LNCaP clone FGC (cell line): ENCODE measurements around the gene NTF4.
"Not testable (repeated sequence)": the region's sequence is repeated elsewhere in the genome, so short reads cannot be mapped to it uniquely, and the experiment has no call there.

ENCODE experiments used
- DNase-seq: peaks from one replicate; pipeline ENCODE4 v3.0.0-alpha.2; 2011; ENCODE audit warnings: low read depth
- H3K4me3 ChIP-seq: 2 replicates; pipeline ENCODE4 v1.5.1; 2011; ENCODE audit warnings: mild to moderate bottlenecking, low read depth, low read length, control low read depth
- CTCF ChIP-seq: IDR thresholded peaks from 2 replicates; pipeline ENCODE4 v1.5.1; 2012; ENCODE audit warnings: mild to moderate bottlenecking; ENCODE audit not compliant: control insufficient read depth, insufficient read depth; ENCODE audit errors: extremely low read depth

The NTF4 gene

DNA sequence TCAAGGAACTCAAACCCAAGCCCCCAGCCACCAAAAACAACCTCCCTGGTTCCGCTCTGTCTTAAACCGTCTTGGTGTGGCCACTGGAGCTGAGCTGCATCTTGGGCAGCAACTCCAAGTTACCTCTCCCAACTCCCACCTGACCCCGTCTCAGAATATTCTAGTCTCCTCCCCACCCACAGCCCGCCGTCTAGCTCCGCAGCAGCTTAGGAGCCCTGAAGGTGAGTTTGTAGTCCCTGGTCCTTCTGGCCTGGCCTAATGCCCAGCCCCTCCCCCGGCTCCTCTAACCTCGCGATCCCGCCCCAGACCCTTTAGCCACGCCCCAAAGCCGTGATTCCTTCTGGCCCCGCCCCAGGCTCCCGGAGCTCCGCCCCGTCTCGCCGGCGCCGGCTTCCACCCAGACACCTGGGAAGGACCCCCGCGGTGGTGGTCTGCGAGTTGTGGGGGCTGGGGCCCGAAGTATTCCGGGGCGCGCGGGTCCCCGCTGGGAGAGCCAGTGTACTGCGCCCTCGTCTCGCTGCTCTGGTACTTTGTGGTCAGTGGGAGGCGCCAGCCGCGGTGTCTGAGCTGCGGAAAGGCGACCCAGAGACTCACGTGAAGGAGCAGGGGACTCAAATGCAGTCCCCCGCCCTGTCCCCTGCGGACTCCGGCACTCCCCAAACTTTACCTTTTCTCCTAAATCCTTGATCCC is 45.2 kb downstream of the NTF4 start:
- no peak for DNase-seq
- peak overlapping the region; percentile 41 for H3K4me3 ChIP-seq
- 0 out of 2 replicates have a peak, but pooled peaks have one; percentile 1 for TF ChIP-seq CTCF

DNA sequence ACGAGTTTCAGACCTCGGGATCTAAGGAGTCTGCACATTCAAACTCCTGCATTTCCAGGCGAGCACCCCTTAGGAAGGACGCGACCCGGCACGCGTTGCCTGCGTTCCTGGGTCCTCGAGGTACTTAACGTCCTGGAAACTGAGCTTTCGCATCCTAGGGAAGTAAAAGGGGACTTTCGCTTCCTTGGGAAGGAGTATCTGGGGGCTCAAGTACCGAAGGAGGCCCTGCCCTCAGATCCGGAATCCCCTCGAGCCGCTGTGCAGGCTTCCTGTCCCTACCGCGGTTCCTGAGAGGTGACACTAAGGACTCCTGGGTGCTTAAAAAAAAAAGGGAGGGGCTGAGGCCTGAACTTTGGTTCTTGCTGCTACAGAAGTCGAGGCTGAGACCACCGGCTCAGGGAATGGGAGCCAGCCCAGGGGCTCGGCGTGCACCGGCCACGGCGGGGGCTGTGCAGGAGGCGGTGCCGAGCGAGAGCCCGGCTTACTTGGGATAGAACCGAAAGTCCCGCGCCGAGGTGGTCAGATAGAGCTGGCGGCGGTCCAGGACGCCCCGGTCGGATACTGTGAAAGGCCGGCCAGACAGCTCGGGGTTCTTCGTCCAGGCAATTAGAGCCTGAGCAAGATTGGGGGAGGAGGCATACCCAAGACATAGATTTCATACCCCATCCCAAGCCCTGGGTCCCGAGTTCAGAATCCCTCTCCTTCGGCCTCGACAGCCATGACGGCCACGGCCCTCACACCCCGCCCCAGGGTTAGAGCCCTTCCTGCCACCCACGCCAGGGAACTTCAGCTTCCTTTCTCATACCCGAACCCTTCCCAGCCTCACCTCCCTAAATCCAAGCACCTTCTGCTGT is 46.0 kb downstream of the NTF4 start:
- not testable (repeated sequence) for H3K4me3 ChIP-seq, DNase-seq

DNA sequence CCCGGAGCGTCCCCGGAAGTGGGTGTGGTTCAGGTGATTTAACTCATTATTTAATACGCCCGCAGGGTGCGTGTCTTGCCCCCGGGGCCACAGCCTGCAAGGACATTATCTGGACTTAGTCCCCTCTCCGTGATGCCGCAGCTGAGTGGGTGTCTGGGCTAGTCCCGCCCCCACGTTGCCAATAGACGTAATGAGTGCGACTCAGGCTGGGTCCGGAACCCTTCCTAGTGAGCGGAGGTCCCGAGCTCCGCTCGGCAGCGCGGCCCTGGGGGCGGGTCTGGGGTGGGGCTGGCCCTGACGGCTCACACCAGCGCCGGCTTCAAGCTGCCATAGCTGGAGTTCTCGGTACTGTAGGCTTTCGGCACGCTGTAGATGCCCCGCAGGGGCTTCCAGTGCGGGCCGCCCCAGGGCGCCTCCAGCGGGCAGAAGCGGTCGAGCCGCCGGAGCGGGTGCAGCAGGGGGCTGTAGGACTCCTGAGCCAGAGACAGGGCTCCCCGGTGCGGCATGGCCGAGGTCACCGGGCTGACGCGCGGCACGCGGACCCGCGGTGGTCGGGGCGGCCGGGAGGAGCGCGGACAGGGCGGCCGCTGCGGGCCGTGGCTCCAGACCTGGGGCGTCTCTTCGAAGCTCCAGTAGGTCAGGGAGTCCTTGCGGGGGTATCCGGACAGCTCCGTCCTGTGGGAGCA is 46.8 kb downstream of the NTF4 start:
- TF ChIP-seq CTCF = peak; percentile 23
- DNase-seq = no peak
- peak overlapping the region; percentile 11; the same call in 1 of the 2 replicates for H3K4me3 ChIP-seq

- DNase-seq = no peak
- peak within 1 kb of the TSS; percentile 11; the same call in 1 of the 2 replicates for H3K4me3 ChIP-seq
- no peak for TF ChIP-seq CTCF
These were observed 47.5 kb downstream of the NTF4 start, which contains the start of gene LHB for GRCh38 chr19:49017041-49017665. Gene LHB, minus strand, starts transcription at chr19:49017091. Its CDS starts 10 bp downstream, at chr19:49017081.

DNA sequence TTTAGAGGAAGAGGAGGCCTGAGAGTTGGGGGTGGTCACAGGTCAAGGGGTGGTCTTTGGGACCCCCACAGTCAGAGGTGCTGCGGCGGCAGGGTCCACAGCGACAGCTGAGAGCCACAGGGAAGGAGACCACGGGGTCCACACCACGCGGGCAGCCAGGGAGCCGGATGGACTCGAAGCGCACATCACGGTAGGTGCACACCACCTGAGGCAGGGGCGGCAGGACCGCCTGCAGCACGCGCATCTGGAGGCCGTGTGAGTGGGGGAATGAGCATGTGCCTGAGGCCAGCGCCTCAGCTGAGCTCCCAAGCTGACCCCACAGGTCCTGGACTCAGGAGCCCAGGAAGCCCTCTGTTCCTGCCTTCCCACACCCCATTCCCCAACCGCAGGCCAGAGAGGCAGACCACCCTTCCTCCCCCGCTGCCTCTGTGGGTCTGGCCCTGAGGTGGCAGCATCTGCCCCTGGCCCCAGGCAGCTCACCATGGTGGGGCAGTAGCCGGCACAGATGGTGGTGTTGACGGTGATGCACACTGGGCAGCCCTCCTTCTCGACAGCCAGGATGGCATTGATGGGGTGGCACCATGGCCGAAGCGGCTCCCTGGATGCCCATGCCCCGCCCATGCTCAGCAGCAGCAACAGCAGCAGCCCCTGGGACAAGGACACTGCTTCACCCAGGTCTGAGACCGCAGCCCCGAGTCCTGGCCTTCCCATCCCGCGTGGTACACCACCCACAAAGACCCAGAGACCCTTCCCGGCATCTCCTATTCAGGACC is 48.4 kb downstream of the NTF4 start:
- no peak for TF ChIP-seq CTCF
- DNase-seq = no peak

GRCh38 chr19:49014870-49015255 is 49.8 kb downstream of the NTF4 start:
- no peak for DNase-seq
- no peak for TF ChIP-seq CTCF
- H3K4me3 ChIP-seq = no peak overlapping the region

More for the DNA sequence above, 48.4 kb downstream of the NTF4 start:
- no peak overlapping the region for H3K4me3 ChIP-seq
